ENCODE data around the gene MTA3. TPM values are rescaled to one million over a fixed set of nuclear protein-coding genes. Genes with fewer than 3 reads are reported as not detected.

The MTA3 gene
- total RNA-seq, 1 donor from 2014 or later: 23.5 TPM

- Histone ChIP-seq H3K9me3 (no peaks in the 10 kb centered on the region), H3K36me3 (no peaks in the 10 kb centered on the region), H3K27ac (peak overlapping the region; percentile 67), H3K4me1 (peaks cover 13% of the 10 kb centered on the region), H3K27me3 (ENCODE audit: low read depth) (no peaks in the 10 kb centered on the region), H3K4me3 (no peak overlapping the region)
- no peak for TF ChIP-seq CTCF (IDR thresholded peaks at IDR 0.05)
- ATAC-seq: peak in 1 of 2 donors; percentile 6
- intact Hi-C loops (cut with DNase I): no loop called here
- DNase-seq: no peak
Measured at GRCh38 chr2:42721898-42722297, 153.5 kb downstream of the MTA3 start.

GRCh38 chr2:42722320-42723190, 154.1 kb downstream of the MTA3 start:
- intact Hi-C loops (cut with DNase I): no loop called here
- DNase-seq: peak; percentile 81
- ATAC-seq: peak; percentile 90 to 95
- no peak for TF ChIP-seq CTCF (IDR thresholded peaks at IDR 0.05)
- Histone ChIP-seq H3K4me3 (no peak overlapping the region), H3K9me3 (no peaks in the 10 kb centered on the region), H3K27me3 (ENCODE audit: low read depth) (no peaks in the 10 kb centered on the region), H3K27ac (peak overlapping the region; percentile 67), H3K4me1 (peaks cover 13% of the 10 kb centered on the region), H3K36me3 (no peaks in the 10 kb centered on the region)

- intact Hi-C loops (cut with DNase I): no loop called here
- ATAC-seq: no peak
- no peak overlapping the region for H3K4me3 ChIP-seq
- no peak for DNase-seq
- H3K36me3 ChIP-seq: no peaks in the 10 kb centered on the region
- no peaks in the 10 kb centered on the region for H3K27me3 ChIP-seq (ENCODE audit: low read depth)
- H3K9me3 ChIP-seq: no peaks in the 10 kb centered on the region
- H3K27ac ChIP-seq: peak overlapping the region; percentile 8
- TF ChIP-seq CTCF (IDR thresholded peaks at IDR 0.05): no peak
- peaks cover 13% of the 10 kb centered on the region for H3K4me1 ChIP-seq
Measured at GRCh38 chr2:42723465-42723864, 155.0 kb downstream of the MTA3 start.

- intact Hi-C loops (cut with DNase I): no loop called here
- no peaks in the 10 kb centered on the region for H3K36me3 ChIP-seq
- ATAC-seq: no peak
- no peak for TF ChIP-seq CTCF (IDR thresholded peaks at IDR 0.05)
- no peak overlapping the region for H3K4me3 ChIP-seq
- peaks cover 13% of the 10 kb centered on the region for H3K4me1 ChIP-seq
- DNase-seq: no peak
- H3K9me3 ChIP-seq: peaks cover 6% of the 10 kb centered on the region
- H3K27ac ChIP-seq: no peak overlapping the region
- H3K27me3 ChIP-seq (ENCODE audit: low read depth): no peaks in the 10 kb centered on the region
Measured at GRCh38 chr2:42724886-42725285, 156.5 kb downstream of the MTA3 start.

- Histone ChIP-seq H3K9me3 (peaks cover 11% of the 10 kb centered on the region), H3K27ac (no peak overlapping the region), H3K36me3 (no peaks in the 10 kb centered on the region), H3K4me1 (peaks cover 13% of the 10 kb centered on the region), H3K4me3 (no peak overlapping the region), H3K27me3 (ENCODE audit: low read depth) (no peaks in the 10 kb centered on the region)
- ATAC-seq (peak in 1 of 2 donors; percentile 51), DNase-seq (peak; percentile 51)
- no peak for TF ChIP-seq CTCF (IDR thresholded peaks at IDR 0.05)
- intact Hi-C loops (cut with DNase I): no loop called here
Measured at GRCh38 chr2:42725657-42726056, 157.2 kb downstream of the MTA3 start.

All from lower lobe of right lung (tissue), 2 donors.